Measurements from ENCODE around the gene HNRNPAB.
A peak's percentile ranks its signal among the peaks of the same experiment; 100 is the strongest.
"Not testable (repeated sequence)": the region's sequence is repeated elsewhere in the genome, so short reads cannot be mapped to it uniquely, and the experiment has no call there.

HNRNPAB gene

DNA sequence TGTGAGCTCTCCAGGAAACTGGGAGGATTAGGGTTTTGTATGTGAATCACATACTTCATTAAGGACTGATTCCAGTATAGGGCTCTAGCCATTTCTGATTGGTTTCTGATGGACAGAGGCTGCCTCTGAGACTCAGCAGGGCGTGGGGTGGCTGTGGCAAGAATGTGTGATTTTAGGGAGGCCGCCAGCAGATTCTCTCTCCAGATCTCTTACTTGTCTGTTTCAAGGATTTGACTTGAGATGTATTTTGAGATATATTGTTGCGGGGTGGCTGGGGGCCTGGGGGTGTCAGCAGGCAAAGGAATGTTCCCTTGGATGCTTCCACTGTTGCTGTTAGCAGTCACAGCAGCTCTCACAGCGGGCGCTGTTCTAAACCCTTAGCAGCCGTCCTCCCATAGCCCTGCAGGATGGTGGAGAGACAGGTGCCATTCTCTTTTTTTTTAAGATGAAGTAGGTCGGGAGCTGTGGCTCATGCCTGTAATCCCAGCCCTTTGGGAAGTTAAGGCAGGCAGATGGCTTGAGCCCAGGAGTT, 8.0 kb upstream of the HNRNPAB start:
- Histone ChIP-seq H3K27me3 (ENCODE audit: control insufficient read depth in 2 of 2, insufficient read depth in 2 of 2, low read length in 2 of 2) (no peaks in the 10 kb centered on the region), H3K9ac (ENCODE audit: low read depth in 1 of 2, low read length in 2 of 2) (no peak overlapping the region), H3K27ac (ENCODE audit: low read depth in 2 of 2, low read length in 2 of 2) (no peak overlapping the region), H3K9me3 (ENCODE audit: control insufficient read depth in 2 of 2, low read length in 2 of 2) (no peaks in the 10 kb centered on the region), H3K4me3 (ENCODE audit: low read length in 2 of 2) (no peak overlapping the region), H3K36me3 (ENCODE audit: control insufficient read depth in 2 of 2, insufficient read depth in 2 of 2, low read length in 2 of 2) (no peaks in the 10 kb centered on the region), H3K4me1 (ENCODE audit: control insufficient read depth in 2 of 2, insufficient read depth in 2 of 2, low read length in 2 of 2) (no peaks in the 10 kb centered on the region)

DNA sequence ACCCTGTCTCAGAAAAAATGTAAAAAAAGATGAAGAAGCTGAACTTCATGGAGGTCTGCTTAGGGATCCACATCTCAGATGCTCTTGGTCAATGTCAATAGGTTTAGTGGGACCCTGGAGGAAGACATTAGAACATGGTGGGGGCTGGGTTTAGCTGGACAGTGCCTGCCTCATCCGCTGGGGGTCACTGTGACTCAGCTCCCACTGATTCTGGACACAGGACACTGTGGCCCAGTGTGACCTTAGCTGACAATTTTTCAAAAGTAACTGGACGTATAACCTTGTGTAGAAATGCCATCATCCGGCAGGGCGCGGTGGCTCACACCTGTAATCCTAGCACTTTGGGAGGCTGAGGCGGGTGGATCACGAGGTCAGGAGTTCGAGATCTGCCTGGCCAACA, 7.3 kb upstream of the HNRNPAB start:
- no peak overlapping the region for H3K4me3 ChIP-seq (ENCODE audit: low read length in 2 of 2)
- no peak overlapping the region for H3K9ac ChIP-seq (ENCODE audit: low read depth in 1 of 2, low read length in 2 of 2)
- H3K27me3 ChIP-seq (ENCODE audit: control insufficient read depth in 2 of 2, insufficient read depth in 2 of 2, low read length in 2 of 2) = no peaks in the 10 kb centered on the region
- H3K36me3 ChIP-seq (ENCODE audit: control insufficient read depth in 2 of 2, insufficient read depth in 2 of 2, low read length in 2 of 2) = no peaks in the 10 kb centered on the region
- H3K27ac ChIP-seq (ENCODE audit: low read depth in 2 of 2, low read length in 2 of 2) = no peak overlapping the region
- H3K9me3 ChIP-seq (ENCODE audit: control insufficient read depth in 2 of 2, low read length in 2 of 2) = no peaks in the 10 kb centered on the region
- peaks cover 5% of the 10 kb centered on the region in 2 donors for H3K4me1 ChIP-seq (ENCODE audit: control insufficient read depth in 2 of 2, insufficient read depth in 2 of 2, low read length in 2 of 2)

DNA sequence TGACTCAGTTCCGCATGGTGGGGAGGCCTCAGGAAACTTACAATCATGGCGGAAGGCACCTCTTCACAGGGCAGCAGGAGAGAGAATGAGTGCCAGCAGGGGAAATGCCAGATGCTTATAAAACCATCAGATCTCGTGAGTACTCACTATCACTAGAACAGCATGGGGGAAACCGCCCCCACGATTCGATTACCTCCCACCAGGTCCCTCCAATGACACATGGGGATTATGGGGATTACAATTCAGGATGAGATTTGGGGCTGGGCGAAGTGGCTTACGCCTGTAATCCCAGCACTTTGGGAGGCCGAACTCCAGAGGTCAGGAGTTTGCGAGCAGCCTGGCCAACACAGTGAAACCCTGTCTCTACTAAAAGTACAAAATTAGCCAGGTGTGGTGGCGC, 6.2 kb upstream of the HNRNPAB start:
- H3K4me1 ChIP-seq (ENCODE audit: control insufficient read depth in 2 of 2, insufficient read depth in 2 of 2, low read length in 2 of 2); H3K27ac ChIP-seq (ENCODE audit: low read depth in 2 of 2, low read length in 2 of 2); H3K9ac ChIP-seq (ENCODE audit: low read depth in 1 of 2, low read length in 2 of 2); H3K36me3 ChIP-seq (ENCODE audit: control insufficient read depth in 2 of 2, insufficient read depth in 2 of 2, low read length in 2 of 2); H3K9me3 ChIP-seq (ENCODE audit: control insufficient read depth in 2 of 2, low read length in 2 of 2); H3K27me3 ChIP-seq (ENCODE audit: control insufficient read depth in 2 of 2, insufficient read depth in 2 of 2, low read length in 2 of 2); H3K4me3 ChIP-seq (ENCODE audit: low read length in 2 of 2): not testable (repeated sequence)

DNA sequence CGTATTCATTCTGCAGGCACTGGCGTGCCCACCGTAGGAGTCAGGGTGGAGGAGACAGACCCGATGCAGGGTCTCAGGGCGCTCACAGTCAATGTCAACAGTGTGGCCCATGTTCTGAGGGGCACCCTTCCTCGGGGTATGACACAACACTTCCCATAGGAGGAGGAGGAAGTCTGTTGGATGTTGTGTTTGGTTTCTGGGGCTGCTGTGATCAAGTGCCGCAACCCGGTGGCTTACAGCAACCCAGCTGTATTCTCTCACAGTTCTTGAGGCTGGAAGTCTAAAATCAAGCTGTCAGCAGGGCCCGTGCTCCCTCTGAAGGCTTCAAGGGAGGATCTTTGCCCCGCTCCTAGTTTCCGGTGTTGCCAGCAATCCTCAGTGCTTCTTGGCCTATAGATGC, 5.6 kb upstream of the HNRNPAB start:
- Histone ChIP-seq H3K36me3 (ENCODE audit: control insufficient read depth in 2 of 2, insufficient read depth in 2 of 2, low read length in 2 of 2) (no peaks in the 10 kb centered on the region), H3K4me3 (ENCODE audit: low read length in 2 of 2) (no peak overlapping the region), H3K9me3 (ENCODE audit: control insufficient read depth in 2 of 2, low read length in 2 of 2) (no peaks in the 10 kb centered on the region), H3K27ac (ENCODE audit: low read depth in 2 of 2, low read length in 2 of 2) (no peak overlapping the region), H3K9ac (ENCODE audit: low read depth in 1 of 2, low read length in 2 of 2) (no peak overlapping the region), H3K27me3 (ENCODE audit: control insufficient read depth in 2 of 2, insufficient read depth in 2 of 2, low read length in 2 of 2) (no peaks in the 10 kb centered on the region), H3K4me1 (ENCODE audit: control insufficient read depth in 2 of 2, insufficient read depth in 2 of 2, low read length in 2 of 2) (peaks cover 7 to 8% of the 10 kb centered on the region in 2 donors)

DNA sequence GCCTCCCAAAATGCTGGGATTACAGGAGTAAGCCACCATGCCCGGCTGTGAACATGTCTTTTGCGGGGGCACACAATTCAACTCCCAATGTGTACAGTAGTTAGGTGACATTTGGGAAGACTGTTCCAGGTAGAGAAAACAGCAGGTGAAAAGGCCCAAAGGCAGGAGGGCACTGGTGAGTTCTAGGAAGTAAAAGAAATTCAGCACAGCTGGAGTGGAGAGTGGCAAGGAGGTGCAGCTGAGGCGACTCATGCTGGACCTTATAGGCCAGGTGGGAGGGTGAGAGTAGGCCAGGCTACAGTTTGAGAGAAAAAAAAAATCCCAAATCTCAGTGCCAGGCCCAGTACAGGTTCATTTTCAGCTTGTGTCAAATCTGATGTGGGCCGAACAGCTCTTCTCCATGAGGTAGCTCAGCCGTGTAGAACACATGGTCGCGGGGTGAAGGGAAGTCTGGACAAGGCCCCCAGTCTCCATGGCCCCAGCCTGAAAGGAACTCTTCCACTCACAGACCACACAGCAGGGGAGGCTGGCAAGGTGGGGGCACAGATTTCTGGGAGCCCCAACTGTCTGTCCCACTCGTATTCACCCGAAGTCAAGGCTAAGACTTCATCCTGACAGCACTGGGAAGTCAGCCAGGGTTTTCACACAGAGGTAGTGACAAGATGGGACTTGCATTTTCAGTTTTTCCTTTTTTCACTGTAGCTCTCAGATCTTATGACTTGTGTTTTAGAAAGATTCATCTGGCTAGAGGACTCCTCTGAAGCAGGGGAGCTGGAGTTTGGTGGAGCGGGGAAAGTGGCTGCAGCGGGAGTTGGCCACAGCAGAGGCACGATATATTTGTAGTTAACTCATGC, 4.5 kb upstream of the HNRNPAB start:
- H3K9ac ChIP-seq (ENCODE audit: low read depth in 1 of 2, low read length in 2 of 2) = no peak overlapping the region
- H3K4me1 ChIP-seq (ENCODE audit: control insufficient read depth in 2 of 2, insufficient read depth in 2 of 2, low read length in 2 of 2) = peaks cover 10 to 11% of the 10 kb centered on the region in 2 donors
- H3K36me3 ChIP-seq (ENCODE audit: control insufficient read depth in 2 of 2, insufficient read depth in 2 of 2, low read length in 2 of 2) = no peaks in the 10 kb centered on the region
- no peak overlapping the region for H3K27ac ChIP-seq (ENCODE audit: low read depth in 2 of 2, low read length in 2 of 2)
- no peaks in the 10 kb centered on the region for H3K9me3 ChIP-seq (ENCODE audit: control insufficient read depth in 2 of 2, low read length in 2 of 2)
- H3K4me3 ChIP-seq (ENCODE audit: low read length in 2 of 2) = no peak overlapping the region
- no peaks in the 10 kb centered on the region for H3K27me3 ChIP-seq (ENCODE audit: control insufficient read depth in 2 of 2, insufficient read depth in 2 of 2, low read length in 2 of 2)

DNA sequence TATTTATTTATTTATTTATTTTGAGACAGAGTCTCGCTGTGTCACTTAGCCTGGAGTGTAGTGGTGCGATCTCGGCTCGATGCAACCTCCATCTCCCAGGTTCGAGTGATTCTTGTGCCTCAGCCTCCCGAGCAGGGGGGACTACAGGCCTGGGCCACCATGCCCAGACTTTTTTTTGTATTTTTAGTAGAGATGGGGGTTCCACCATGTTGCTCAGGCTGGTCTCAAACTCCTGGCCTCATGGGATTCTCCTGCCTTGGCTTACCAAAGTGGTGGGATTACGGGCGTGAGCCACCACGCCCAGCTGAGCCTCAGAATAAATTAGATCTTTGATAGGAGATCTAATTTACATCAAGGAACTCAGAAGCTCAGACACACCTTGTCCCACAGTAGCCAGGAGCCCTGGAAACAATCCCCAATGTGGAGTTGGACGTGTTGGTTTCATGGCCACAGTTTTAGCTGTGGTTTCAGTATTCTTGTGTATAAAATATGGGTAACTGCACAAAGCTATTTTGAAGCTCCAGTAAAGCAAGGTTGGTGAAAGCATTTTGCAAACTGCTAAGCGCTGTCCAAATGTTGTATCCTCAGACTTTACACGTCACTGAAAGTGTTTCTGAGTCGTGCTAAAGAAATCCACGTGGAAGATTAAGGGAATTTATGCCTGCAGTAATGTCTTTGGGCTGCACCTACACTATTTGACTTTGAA, 3.0 kb upstream of the HNRNPAB start:
- Histone ChIP-seq H3K9me3 (ENCODE audit: control insufficient read depth in 2 of 2, low read length in 2 of 2) (no peaks in the 10 kb centered on the region), H3K4me1 (ENCODE audit: control insufficient read depth in 2 of 2, insufficient read depth in 2 of 2, low read length in 2 of 2) (peaks cover 17% of the 10 kb centered on the region in 2 donors), H3K27me3 (ENCODE audit: control insufficient read depth in 2 of 2, insufficient read depth in 2 of 2, low read length in 2 of 2) (no peaks in the 10 kb centered on the region), H3K27ac (ENCODE audit: low read depth in 2 of 2, low read length in 2 of 2) (peak overlapping the region in 1 of 2 donors; percentile 19), H3K4me3 (ENCODE audit: low read length in 2 of 2) (no peak overlapping the region), H3K36me3 (ENCODE audit: control insufficient read depth in 2 of 2, insufficient read depth in 2 of 2, low read length in 2 of 2) (peaks cover 4 to 5% of the 10 kb centered on the region in 2 donors), H3K9ac (ENCODE audit: low read depth in 1 of 2, low read length in 2 of 2) (no peak overlapping the region)

DNA sequence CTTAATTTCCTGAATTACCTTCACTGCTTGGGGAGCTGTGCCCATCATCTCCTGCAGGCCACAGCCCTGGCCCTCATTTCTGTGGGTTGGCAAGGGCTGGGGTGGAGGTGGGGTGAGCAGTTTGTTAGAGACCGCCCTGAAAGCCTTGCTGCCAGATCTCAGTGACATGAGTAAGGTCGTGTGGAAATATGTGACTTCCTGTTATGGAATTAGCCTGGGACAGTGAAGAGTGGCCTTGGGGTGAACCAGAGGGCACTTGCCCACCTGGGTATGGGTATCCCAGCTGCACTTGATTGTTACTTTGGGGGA, 2.5 kb upstream of the HNRNPAB start:
- Histone ChIP-seq H3K9me3 (ENCODE audit: control insufficient read depth in 2 of 2, low read length in 2 of 2) (no peaks in the 10 kb centered on the region), H3K4me1 (ENCODE audit: control insufficient read depth in 2 of 2, insufficient read depth in 2 of 2, low read length in 2 of 2) (peaks cover 22% of the 10 kb centered on the region in 2 donors), H3K27ac (ENCODE audit: low read depth in 2 of 2, low read length in 2 of 2) (peak overlapping the region in 1 of 2 donors; percentile 19)

DNA sequence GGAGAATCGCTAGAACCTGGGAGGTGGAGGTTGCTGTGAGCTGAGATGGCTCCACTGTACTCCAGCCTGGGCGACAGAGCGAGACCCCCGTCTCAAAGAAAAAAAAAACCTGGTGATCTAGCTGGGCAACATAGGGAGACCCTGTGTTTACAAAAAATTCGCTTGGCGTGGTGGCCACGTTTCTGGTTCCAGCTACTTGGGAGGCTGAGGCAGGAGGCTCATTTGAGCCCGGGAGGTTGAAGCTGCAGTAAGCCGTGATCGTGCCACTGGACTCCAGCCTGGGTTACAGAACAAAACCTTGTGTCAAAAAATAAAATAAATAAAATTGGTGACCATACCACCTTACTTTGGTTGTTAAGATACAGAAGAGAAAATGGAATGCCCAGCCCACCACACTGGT, 1.8 kb upstream of the HNRNPAB start:
- Histone ChIP-seq H3K4me3 (ENCODE audit: low read length in 2 of 2) (no peak overlapping the region), H3K27ac (ENCODE audit: low read depth in 2 of 2, low read length in 2 of 2) (peak overlapping the region in 1 of 2 donors; percentile 19), H3K9me3 (ENCODE audit: control insufficient read depth in 2 of 2, low read length in 2 of 2) (no peaks in the 10 kb centered on the region), H3K4me1 (ENCODE audit: control insufficient read depth in 2 of 2, insufficient read depth in 2 of 2, low read length in 2 of 2) (peaks cover 28 to 29% of the 10 kb centered on the region in 2 donors), H3K9ac (ENCODE audit: low read depth in 1 of 2, low read length in 2 of 2) (no peak overlapping the region), H3K27me3 (ENCODE audit: control insufficient read depth in 2 of 2, insufficient read depth in 2 of 2, low read length in 2 of 2) (no peaks in the 10 kb centered on the region), H3K36me3 (ENCODE audit: control insufficient read depth in 2 of 2, insufficient read depth in 2 of 2, low read length in 2 of 2) (peaks cover 10 to 14% of the 10 kb centered on the region in 2 donors)

More for the DNA sequence above, 2.5 kb upstream of the HNRNPAB start:
- H3K4me3 ChIP-seq (ENCODE audit: low read length in 2 of 2) = no peak overlapping the region
- H3K9ac ChIP-seq (ENCODE audit: low read depth in 1 of 2, low read length in 2 of 2) = no peak overlapping the region
- H3K36me3 ChIP-seq (ENCODE audit: control insufficient read depth in 2 of 2, insufficient read depth in 2 of 2, low read length in 2 of 2) = peaks cover 5 to 9% of the 10 kb centered on the region in 2 donors
- no peaks in the 10 kb centered on the region for H3K27me3 ChIP-seq (ENCODE audit: control insufficient read depth in 2 of 2, insufficient read depth in 2 of 2, low read length in 2 of 2)

DNA sequence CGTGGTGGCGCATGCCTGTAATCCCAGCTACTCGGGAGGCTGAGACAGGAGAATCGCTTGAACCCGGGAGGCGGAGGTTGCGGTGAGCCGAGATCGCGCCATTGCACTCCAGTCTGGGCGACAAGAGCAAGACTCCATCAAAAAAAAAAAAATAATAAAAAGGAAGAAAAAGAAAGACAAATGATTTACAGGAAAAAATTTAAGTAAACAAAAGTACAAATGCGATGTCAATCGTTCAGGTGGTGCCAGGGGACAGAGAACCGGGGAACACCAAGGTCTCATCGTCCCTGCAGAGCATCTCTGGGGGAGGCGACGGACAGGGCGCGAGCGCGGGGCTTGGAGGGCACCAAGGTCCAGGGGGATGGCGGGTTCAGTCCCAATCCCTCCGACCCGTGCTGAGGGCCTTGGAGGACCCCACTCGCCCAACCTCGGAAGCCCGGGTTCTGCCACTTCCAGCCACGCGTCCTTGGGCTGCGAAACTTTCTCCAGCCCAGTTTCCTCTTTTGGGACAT, 607 bp upstream of the HNRNPAB start:
- Histone ChIP-seq H3K4me3 (ENCODE audit: low read length in 2 of 2) (peak overlapping the region; percentile 93 to 98), H3K4me1 (ENCODE audit: control insufficient read depth in 2 of 2, insufficient read depth in 2 of 2, low read length in 2 of 2) (peaks cover 39 to 41% of the 10 kb centered on the region in 2 donors), H3K27me3 (ENCODE audit: control insufficient read depth in 2 of 2, insufficient read depth in 2 of 2, low read length in 2 of 2) (no peaks in the 10 kb centered on the region), H3K36me3 (ENCODE audit: control insufficient read depth in 2 of 2, insufficient read depth in 2 of 2, low read length in 2 of 2) (peaks cover 21 to 25% of the 10 kb centered on the region in 2 donors), H3K9ac (ENCODE audit: low read depth in 1 of 2, low read length in 2 of 2) (peak overlapping the region; percentile 68 to 98), H3K9me3 (ENCODE audit: control insufficient read depth in 2 of 2, low read length in 2 of 2) (no peaks in the 10 kb centered on the region), H3K27ac (ENCODE audit: low read depth in 2 of 2, low read length in 2 of 2) (peak overlapping the region; percentile 95 to 98)

All from mucosa of rectum (tissue), 2 donors.